HG03045 (cell line): ENCODE results near the gene SEMA4C.
"Not testable (repeated sequence)": the region's sequence is repeated elsewhere in the genome, so short reads cannot be mapped to it uniquely, and the experiment has no call there.

Experiments used
- ATAC-seq: cut with Tn5 transposase; IDR thresholded peaks from one replicate; pipeline ENCODE4 v1.9.1; 2021; ENCODE audit warnings: mild to moderate bottlenecking, moderate library complexity; ENCODE audit not compliant: unreplicated experiment

SEMA4C gene

GRCh38 chr2:96866986-96867755, 2.7 kb downstream of the SEMA4C start:
- no peak for ATAC-seq

GRCh38 chr2:96866586-96866985, 3.3 kb downstream of the SEMA4C start:
- ATAC-seq = no peak

- ATAC-seq = no peak
These were observed 3.7 kb downstream of the SEMA4C start for GRCh38 chr2:96866149-96866548.

- ATAC-seq = no peak
These were observed 4.2 kb downstream of the SEMA4C start for GRCh38 chr2:96865654-96866053.

- ATAC-seq = no peak
These were observed 5.4 kb downstream of the SEMA4C start for GRCh38 chr2:96864343-96865091.

GRCh38 chr2:96863575-96864342, 6.1 kb downstream of the SEMA4C start:
- ATAC-seq = no peak

- ATAC-seq = not testable (repeated sequence)
These were observed 6.8 kb downstream of the SEMA4C start for GRCh38 chr2:96863056-96863455.

GRCh38 chr2:96861074-96861473, 8.8 kb downstream of the SEMA4C start:
- no peak for ATAC-seq

- ATAC-seq = no peak
These were observed 9.5 kb downstream of the SEMA4C start for GRCh38 chr2:96860065-96861029.

GRCh38 chr2:96859681-96860064, 10.2 kb downstream of the SEMA4C start:
- ATAC-seq = no peak

GRCh38 chr2:96859099-96859649, 10.7 kb downstream of the SEMA4C start:
- ATAC-seq = no peak

GRCh38 chr2:96857667-96858372, 12.1 kb downstream of the SEMA4C start, which contains the start of gene ANKRD39:
ANKRD39 (minus strand) TSS chr2:96858016; CDS start chr2:96857987, 29 bp downstream.
- peak; percentile 94 for ATAC-seq

GRCh38 chr2:96856776-96857666, 12.9 kb downstream of the SEMA4C start:
- no peak for ATAC-seq

- no peak for ATAC-seq
These were observed 16.6 kb downstream of the SEMA4C start for GRCh38 chr2:96853321-96853720.

GRCh38 chr2:96852667-96853066, 17.2 kb downstream of the SEMA4C start:
- ATAC-seq = no peak

GRCh38 chr2:96848264-96848663, 21.6 kb downstream of the SEMA4C start:
- ATAC-seq = no peak

- ATAC-seq = no peak
These were observed 22.3 kb downstream of the SEMA4C start for GRCh38 chr2:96847586-96847985.

GRCh38 chr2:96846825-96847224, 23.1 kb downstream of the SEMA4C start:
- ATAC-seq = no peak
